GM12872 (cell line): ENCODE measurements around the gene SLC2A6.

ENCODE experiments used
- CTCF ChIP-seq: IDR thresholded peaks from 3 replicates; pipeline ENCODE4 v1.5.1; 2011; ENCODE audit warnings: low read depth, mild to moderate bottlenecking, low read length, moderate library complexity; ENCODE audit not compliant: insufficient read depth

SLC2A6 gene

GRCh38 chr9:133429641-133430161, 49.2 kb downstream of the SLC2A6 start:
- TF ChIP-seq CTCF, result no peak

GRCh38 chr9:133429214-133429613, 49.7 kb downstream of the SLC2A6 start:
- no peak for TF ChIP-seq CTCF

- no peak for TF ChIP-seq CTCF
Observed at GRCh38 chr9:133428617-133429101, 50.2 kb downstream of the SLC2A6 start.

GRCh38 chr9:133427658-133428348, 51.1 kb downstream of the SLC2A6 start:
- TF ChIP-seq CTCF, result no peak

- TF ChIP-seq CTCF, result no peak
Observed at GRCh38 chr9:133426011-133426410, 52.9 kb downstream of the SLC2A6 start.

- TF ChIP-seq CTCF, result no peak
Observed at GRCh38 chr9:133425049-133425632, 53.8 kb downstream of the SLC2A6 start.

GRCh38 chr9:133424187-133424586, 54.7 kb downstream of the SLC2A6 start:
- TF ChIP-seq CTCF, result no peak
